GM18907 (cell line): ENCODE measurements around the gene ASCL1.

Source experiments
- ATAC-seq: cut with Tn5 transposase; IDR thresholded peaks from one replicate; pipeline ENCODE4 v1.9.1; 2021; ENCODE audit warnings: mild to moderate bottlenecking, moderate library complexity; ENCODE audit not compliant: unreplicated experiment

The ASCL1 gene

DNA sequence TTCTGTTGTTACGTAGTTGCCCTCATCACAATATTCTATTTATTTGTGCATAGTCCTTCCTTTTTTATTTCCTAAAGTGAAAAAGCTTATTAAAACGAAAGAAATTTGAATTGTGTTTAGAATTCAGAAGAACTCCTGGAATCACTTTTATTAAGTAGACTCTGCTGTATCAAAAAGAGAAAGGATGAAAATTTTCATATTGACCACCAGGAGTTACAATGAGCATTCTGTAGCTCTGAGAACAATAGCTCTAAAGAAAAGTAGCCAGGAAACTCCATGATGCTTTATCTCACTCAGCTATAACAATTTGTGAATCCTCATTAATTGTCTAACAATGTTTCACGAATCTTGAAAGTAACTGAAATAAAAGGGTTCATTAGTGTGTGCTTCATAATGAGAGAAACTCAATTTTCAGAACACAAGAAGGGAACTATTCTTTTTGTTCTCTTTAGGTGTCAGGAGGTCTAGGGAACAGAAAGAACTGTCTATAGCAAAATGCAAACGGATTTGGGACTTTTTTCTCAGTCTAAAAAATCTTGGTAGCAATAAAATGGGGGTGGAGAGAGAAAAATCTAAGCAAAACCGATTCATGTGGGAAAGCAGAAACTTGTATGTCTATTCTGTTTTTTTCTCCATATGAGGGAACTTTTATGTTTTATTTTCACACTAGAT is 19.3 kb downstream of the ASCL1 start:
- ATAC-seq = no peak

DNA sequence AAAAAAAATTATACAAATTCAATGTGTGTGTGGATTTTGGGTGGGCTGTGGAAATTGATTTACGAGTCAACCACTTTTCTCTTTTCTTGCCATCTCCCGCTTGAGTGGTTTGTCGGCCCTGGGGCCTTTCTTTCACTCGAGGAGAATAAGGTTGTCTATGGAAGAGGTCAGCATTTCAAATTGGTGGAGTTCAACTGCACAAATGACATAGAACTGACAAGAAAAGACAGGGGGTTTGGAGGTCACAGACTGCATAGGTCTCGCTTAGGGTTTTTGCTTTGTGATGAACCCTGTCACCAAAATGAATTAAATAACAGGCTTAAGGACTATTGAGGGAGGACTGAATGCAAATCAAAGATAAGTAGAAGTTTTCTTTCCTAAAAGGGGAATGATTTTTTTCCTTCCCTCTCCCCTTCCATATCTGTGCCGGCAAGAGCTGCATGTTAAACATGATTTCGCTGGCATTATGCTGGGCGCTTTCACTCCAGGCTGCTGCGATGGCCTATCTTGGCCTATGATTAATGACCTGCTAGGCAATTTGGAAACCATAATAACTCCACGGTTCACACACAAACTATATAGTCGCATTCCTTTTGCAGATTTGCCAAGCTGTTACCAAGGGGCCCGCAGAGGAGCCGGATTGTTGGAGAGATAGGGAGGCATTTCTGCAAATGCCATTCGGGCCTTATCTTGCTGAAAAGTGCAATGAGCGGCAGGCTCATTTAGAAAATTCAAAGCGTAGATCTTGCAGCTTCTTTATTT is 20.7 kb downstream of the ASCL1 start:
- ATAC-seq = no peak

DNA sequence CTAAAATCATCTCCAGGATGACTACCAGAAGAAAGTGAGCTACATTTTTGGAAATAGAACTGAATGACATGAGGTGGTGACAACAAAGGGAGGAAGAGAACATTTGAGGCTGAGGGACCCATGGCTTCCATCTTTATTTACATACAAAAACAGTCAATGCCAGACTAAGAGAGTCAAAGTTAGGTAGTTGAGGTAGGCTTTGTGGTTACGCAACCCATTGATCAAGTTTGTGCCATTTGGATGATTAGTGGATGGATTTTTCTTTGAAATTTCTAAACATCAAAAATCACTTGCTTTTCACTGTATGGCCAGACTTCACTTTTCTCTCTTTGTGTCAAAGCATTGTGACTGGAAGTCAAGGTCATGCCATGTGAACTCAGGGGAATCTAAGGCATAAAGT is 22.9 kb downstream of the ASCL1 start:
- ATAC-seq = no peak

DNA sequence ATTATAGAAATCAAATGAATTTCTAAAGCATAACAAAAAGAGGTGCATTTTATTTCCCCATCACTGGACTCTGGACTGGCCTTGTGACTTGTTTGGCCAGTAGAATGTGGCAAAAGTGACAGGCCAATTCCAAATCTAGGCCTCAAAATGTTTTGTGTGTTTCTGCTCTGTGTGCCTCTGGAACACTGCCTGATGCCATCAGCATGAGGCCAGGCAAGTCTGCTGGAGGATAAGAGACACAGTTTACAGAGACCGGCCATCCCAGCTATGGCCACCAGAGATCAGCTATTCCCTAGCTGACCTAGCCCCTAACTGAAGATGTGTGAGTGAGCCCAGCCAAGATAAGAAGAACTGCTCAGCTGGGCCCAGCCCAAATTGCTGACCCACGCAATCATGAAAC is 32.9 kb downstream of the ASCL1 start:
- ATAC-seq = no peak

DNA sequence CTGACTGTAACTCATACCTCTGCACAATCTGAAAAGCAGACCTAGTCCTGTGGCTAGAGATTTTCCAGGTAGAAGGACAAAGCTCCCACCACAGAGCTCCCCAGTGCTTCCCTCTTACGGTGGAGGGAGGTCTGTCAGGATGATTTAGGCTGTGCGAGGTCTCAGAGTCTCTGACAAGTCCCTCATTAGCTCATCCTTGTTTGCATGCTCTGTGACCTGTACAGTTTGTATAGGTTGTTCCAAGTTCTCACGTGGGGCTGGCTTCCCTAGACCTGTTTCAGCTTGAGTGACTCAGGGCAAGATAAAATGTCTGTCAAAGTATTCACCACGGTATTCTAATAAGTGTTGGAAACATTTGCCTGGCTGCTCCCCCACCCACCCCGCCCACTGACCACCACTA is 34.8 kb downstream of the ASCL1 start:
- no peak for ATAC-seq

DNA sequence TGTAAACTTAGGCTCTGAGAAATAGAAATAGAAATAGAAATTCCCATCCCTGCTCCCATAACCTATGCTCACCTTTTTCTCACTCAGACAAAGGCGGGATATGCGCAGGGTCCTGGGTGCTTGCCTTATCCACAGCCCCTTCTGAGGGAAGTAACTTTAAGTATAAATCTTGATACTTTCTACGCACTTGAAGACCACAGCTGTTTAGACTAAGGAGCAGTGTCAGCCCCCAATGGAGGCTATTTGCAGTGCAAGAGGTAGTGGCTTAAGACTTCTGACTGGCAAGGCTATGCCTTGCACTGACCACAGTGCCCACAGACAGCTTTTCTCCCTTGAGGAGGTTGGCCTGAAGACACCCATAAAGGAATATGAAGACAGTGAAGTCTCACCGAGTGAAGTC is 35.2 kb downstream of the ASCL1 start:
- no peak for ATAC-seq

DNA sequence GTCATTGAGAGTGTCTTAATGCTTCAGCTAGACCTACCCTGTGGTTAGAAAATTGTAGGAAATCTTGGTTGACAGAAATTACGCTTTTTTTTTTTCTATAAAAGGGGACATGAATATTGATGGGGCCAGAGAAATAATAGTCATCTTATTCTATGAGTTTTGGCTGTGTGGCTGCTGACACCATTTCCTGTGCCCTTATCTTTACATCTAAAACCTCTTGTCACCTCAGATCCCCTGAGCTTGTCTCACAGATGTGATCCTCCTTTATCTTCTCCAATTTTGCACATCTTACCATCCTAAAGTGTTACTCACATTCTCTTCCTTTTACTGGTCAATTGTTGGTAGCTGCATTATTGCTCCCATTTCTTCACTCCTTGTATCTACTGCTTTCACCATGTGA is 36.1 kb downstream of the ASCL1 start:
- no peak for ATAC-seq

DNA sequence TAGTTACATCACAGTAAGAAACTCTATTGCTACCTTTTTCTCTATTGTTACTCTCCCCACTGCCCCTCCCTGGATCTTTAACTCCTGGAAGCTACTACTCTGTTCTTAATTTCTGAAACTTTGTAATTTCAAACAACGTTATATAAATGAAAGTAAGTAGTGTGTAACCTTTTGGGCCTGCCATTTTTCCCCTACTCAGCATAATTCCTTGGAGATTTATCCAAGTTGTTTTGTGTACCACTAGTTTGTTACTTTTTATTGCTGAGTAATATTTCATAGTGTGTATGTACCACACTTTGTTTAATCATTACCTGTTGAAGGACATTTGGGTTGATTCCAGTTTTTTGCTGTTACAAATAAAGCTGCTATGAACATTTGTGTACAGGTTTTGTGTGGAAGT is 37.9 kb downstream of the ASCL1 start:
- no peak for ATAC-seq
